SK-N-SH (cell line): ENCODE measurements around the gene OR2T8.

Experiments used
- CHD2 ChIP-seq: fragments of 150-350 bp; IDR thresholded peaks from 2 replicates; pipeline ENCODE4 v1.6.1; 2018; ENCODE audit warnings: low read length; ENCODE audit not compliant: partially characterized antibody
- EP300 ChIP-seq, 2 experiments: IDR thresholded peaks; 2 replicates each; pipeline versions ENCODE4 v1.4.0 to v1.6.1; 2012; ENCODE audit warnings: borderline replicate concordance in 1 of 2, low read depth in 1 of 2, low read length in 1 of 2
- EZH2phosphoT487 ChIP-seq: fragments of 200-600 bp; sonication (generic); IDR thresholded peaks from 2 replicates; pipeline ENCODE4 v1.6.1; 2017; ENCODE audit warnings: low read depth, mixed run types, mild to moderate bottlenecking, antibody characterized with exemption, moderate library complexity, borderline replicate concordance
- JUND ChIP-seq: IDR thresholded peaks from 2 replicates; pipeline ENCODE4 v1.4.0; 2012
- MXI1 ChIP-seq: IDR thresholded peaks from 2 replicates; pipeline ENCODE4 v1.6.1; 2012; ENCODE audit warnings: mild to moderate bottlenecking, low read depth, low read length, improper control_type of control experiment
- POLR2AphosphoS5 ChIP-seq: IDR thresholded peaks from 2 replicates; pipeline ENCODE4 v1.6.1; 2012; ENCODE audit warnings: low read depth, low read length
- SIN3A ChIP-seq: IDR thresholded peaks from 2 replicates; pipeline ENCODE4 v1.6.1; 2012; ENCODE audit warnings: low read depth, mild to moderate bottlenecking, low read length, moderate library complexity, borderline replicate concordance
- TAF1 ChIP-seq: IDR thresholded peaks from 2 replicates; pipeline ENCODE4 v1.6.1; 2012; ENCODE audit warnings: low read depth, mild to moderate bottlenecking, low read length, moderate library complexity, borderline replicate concordance
- TEAD4 ChIP-seq: IDR thresholded peaks from 2 replicates; pipeline ENCODE4 v1.4.0; 2012; ENCODE audit warnings: mild to moderate bottlenecking, borderline replicate concordance; ENCODE audit not compliant: insufficient read depth
- YY1 ChIP-seq: IDR thresholded peaks from 2 replicates; pipeline ENCODE4 v1.4.0; 2012; ENCODE audit warnings: low read depth, mild to moderate bottlenecking
- TF ChIP-seq, protein P1 (sequence below): fragments of 150-350 bp; IDR thresholded peaks from 2 replicates; pipeline ENCODE4 v1.6.1; 2017; ENCODE audit warnings: antibody characterized with exemption, low read length, low read depth, borderline replicate concordance
- TF ChIP-seq, protein P2 (sequence below): IDR thresholded peaks from 2 replicates; pipeline ENCODE4; 2012
- TF ChIP-seq, protein P3 (sequence below): fragments of 200-600 bp; sonication (generic); IDR thresholded peaks from 2 replicates; pipeline ENCODE4 v1.6.1; 2017; ENCODE audit warnings: antibody characterized with exemption, mild to moderate bottlenecking, moderate library complexity
- TF ChIP-seq, protein P4 (sequence below): IDR thresholded peaks from 2 replicates; pipeline ENCODE4 v1.4.0; 2012; ENCODE audit warnings: low read depth

DNA sequence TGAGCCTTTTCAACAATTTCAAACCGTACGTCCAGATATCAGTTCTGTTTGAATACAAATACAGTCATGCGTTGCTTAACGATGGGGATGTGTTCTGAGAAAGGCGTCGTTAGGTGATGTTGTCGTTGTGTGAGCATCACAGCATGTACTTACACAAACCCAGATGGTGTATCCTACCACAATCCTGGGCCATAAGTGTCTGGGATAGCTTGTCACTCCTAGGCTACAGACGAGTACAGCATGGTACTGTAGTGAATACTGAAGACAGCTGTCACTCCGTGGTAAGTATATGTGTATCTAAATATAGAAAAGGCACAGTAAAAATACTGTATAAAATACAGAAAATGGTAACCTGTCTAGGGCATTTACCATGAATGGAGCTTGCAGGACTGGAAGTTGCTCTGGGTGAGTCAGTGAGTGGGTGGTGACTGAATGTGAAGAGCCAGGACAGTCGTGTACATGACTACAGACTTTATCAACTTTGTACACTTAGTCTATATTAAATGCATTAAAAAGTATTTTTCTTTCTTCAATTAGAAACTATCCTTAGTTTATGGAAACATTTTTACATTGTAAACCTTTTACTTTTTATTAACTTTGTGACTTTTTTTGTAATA is 35.1 kb upstream of the OR2T8 start:
- TF ChIP-seq, protein P1, sequence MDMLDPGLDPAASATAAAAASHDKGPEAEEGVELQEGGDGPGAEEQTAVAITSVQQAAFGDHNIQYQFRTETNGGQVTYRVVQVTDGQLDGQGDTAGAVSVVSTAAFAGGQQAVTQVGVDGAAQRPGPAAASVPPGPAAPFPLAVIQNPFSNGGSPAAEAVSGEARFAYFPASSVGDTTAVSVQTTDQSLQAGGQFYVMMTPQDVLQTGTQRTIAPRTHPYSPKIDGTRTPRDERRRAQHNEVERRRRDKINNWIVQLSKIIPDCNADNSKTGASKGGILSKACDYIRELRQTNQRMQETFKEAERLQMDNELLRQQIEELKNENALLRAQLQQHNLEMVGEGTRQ: no peak
- no peak for TF ChIP-seq TEAD4
- no peak for TF ChIP-seq POLR2AphosphoS5
- TF ChIP-seq EP300 (IDR thresholded peaks at IDR 0.05; ENCODE audit: borderline replicate concordance in 1 of 2, low read depth in 1 of 2, low read length in 1 of 2): no peak
- TF ChIP-seq, protein P2, sequence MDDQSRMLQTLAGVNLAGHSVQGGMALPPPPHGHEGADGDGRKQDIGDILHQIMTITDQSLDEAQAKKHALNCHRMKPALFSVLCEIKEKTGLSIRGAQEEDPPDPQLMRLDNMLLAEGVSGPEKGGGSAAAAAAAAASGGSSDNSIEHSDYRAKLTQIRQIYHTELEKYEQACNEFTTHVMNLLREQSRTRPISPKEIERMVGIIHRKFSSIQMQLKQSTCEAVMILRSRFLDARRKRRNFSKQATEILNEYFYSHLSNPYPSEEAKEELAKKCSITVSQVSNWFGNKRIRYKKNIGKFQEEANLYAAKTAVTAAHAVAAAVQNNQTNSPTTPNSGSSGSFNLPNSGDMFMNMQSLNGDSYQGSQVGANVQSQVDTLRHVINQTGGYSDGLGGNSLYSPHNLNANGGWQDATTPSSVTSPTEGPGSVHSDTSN: no peak
- no peak for TF ChIP-seq YY1
- no peak for TF ChIP-seq CHD2
- no peak for TF ChIP-seq TAF1
- TF ChIP-seq, protein P3, sequence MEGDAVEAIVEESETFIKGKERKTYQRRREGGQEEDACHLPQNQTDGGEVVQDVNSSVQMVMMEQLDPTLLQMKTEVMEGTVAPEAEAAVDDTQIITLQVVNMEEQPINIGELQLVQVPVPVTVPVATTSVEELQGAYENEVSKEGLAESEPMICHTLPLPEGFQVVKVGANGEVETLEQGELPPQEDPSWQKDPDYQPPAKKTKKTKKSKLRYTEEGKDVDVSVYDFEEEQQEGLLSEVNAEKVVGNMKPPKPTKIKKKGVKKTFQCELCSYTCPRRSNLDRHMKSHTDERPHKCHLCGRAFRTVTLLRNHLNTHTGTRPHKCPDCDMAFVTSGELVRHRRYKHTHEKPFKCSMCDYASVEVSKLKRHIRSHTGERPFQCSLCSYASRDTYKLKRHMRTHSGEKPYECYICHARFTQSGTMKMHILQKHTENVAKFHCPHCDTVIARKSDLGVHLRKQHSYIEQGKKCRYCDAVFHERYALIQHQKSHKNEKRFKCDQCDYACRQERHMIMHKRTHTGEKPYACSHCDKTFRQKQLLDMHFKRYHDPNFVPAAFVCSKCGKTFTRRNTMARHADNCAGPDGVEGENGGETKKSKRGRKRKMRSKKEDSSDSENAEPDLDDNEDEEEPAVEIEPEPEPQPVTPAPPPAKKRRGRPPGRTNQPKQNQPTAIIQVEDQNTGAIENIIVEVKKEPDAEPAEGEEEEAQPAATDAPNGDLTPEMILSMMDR: no peak
- no peak for TF ChIP-seq JUND
- no peak for TF ChIP-seq MXI1
- TF ChIP-seq, protein P4, sequence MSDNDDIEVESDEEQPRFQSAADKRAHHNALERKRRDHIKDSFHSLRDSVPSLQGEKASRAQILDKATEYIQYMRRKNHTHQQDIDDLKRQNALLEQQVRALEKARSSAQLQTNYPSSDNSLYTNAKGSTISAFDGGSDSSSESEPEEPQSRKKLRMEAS: no peak
- TF ChIP-seq SIN3A: no peak
- TF ChIP-seq EZH2phosphoT487: no peak
